HepG2 (cell line): Measurements from ENCODE around the gene PNMA8B. TPM values are rescaled to one million over a fixed set of nuclear protein-coding genes. Genes with fewer than 3 reads are reported as not detected.

Source experiments
- ATAC-seq: fragments of 200-7000 bp; cut with Tn5 transposase; 3 replicates; pipeline ENCODE4 v1.9.1; 2020; ENCODE audit warnings: mild to moderate bottlenecking, moderate library complexity
- BruUV-seq: library from RNA; stranded (reverse); fragments of 400-500 nt; replicated peaks from 2 replicates; lab custom pipeline; 2021; lab: Mats Ljungman, UMichigan
- CTCF ChIA-PET: fragments of 300-600 bp; formaldehyde crosslinking; extraction: SDS; loops from one replicate; lab custom pipeline; 2021; ENCODE audit warnings: low total read pairs, inconsistent platforms, low intra/inter-chr PET ratio; lab: Yijun Ruan, JAX
- POLR2A ChIA-PET: fragments of 350-600 bp; sonication (Branson Sonifier 250); formaldehyde crosslinking; loops from one replicate; lab custom pipeline; 2020; ENCODE audit warnings: antibody characterized with exemption, inconsistent platforms; lab: Yijun Ruan, JAX
- DNase-seq: peaks from one replicate; pipeline ENCODE4 v3.0.0-alpha.2; 2015; ENCODE audit warnings: low spot score
- FAIRE-seq: peaks from 3 replicates; lab custom pipeline; 2011; peaks lifted over from hg19 to GRCh38; lab: Jason Lieb, UNC
- H2AFZ ChIP-seq: one replicate; pipeline ENCODE4 v1.6.1; 2011; ENCODE audit warnings: low read length, inconsistent platforms
- H3K27ac ChIP-seq: fragments of 300-600 bp; 3 replicates; pipeline ENCODE4 v1.8.0; 2011; ENCODE audit warnings: mixed run types, mild to moderate bottlenecking, mixed read lengths, low read length, inconsistent platforms; ENCODE audit not compliant: insufficient read depth; ENCODE audit errors: extremely low read length
- H3K27me3 ChIP-seq, 2 experiments: fragments of 200-600 bp in 1 of 2; 2 replicates in 1 of 2; 3 replicates in 1 of 2; pipeline versions ENCODE4 v1.6.0 to v1.8.0; 2011; ENCODE audit warnings: low read length in 2 of 2, mild to moderate bottlenecking in 2 of 2, moderate library complexity in 2 of 2, inconsistent platforms in 1 of 2; ENCODE audit not compliant: insufficient read depth in 2 of 2, control insufficient read depth in 1 of 2
- H3K36me3 ChIP-seq, 2 experiments: fragments of 200-600 bp in 1 of 2; replicated peaks in 1 of 2; 2 replicates in 1 of 2; 3 replicates in 1 of 2; pipeline versions ENCODE4 v1.5.1 to v1.8.0; 2011; ENCODE audit warnings: low read length in 2 of 2, inconsistent platforms in 1 of 2; ENCODE audit not compliant: insufficient read depth in 2 of 2, control insufficient read depth in 1 of 2
- H3K4me1 ChIP-seq: 2 replicates; pipeline ENCODE4 v1.5.1; 2012; ENCODE audit warnings: low read length, inconsistent platforms; ENCODE audit not compliant: insufficient read depth
- H3K4me2 ChIP-seq: 2 replicates; pipeline ENCODE4 v1.6.0; 2011; ENCODE audit warnings: low read depth, low read length, inconsistent platforms
- H3K4me3 ChIP-seq, 3 experiments: fragments of 200-600 bp in 1 of 3; sonication (generic), shearing (Covaris generic) in 1 of 3; replicated peaks in 1 of 3; 2 replicates each; pipeline ENCODE4 v1.5.1; 2011 to 2016; ENCODE audit warnings: low read length in 3 of 3, inconsistent platforms in 2 of 3, low read depth in 2 of 3, mild to moderate bottlenecking in 2 of 3, control low read depth in 1 of 3, mixed read lengths in 1 of 3; ENCODE audit not compliant: insufficient read depth in 1 of 3
- H3K79me2 ChIP-seq: one replicate; pipeline ENCODE4 v1.6.1; 2011; ENCODE audit warnings: low read length, inconsistent platforms; ENCODE audit not compliant: insufficient read depth
- H3K9ac ChIP-seq: 2 replicates; pipeline ENCODE4 v1.6.0; 2011; ENCODE audit warnings: mild to moderate bottlenecking, low read depth, low read length, inconsistent platforms; ENCODE audit not compliant: insufficient read depth
- H3K9me3 ChIP-seq: 2 replicates; pipeline ENCODE4 v1.5.1; 2012; ENCODE audit warnings: mild to moderate bottlenecking, low read length
- H4K20me1 ChIP-seq: 2 replicates; pipeline ENCODE4 v1.6.0; 2011; ENCODE audit warnings: inconsistent platforms, mild to moderate bottlenecking, low read length, moderate library complexity; ENCODE audit not compliant: insufficient read depth
- ATAD3A ChIP-seq: sonication (generic); formaldehyde crosslinking; IDR thresholded peaks from 2 replicates; pipeline ENCODE4 v1.4.0; 2020; ENCODE audit warnings: missing genetic modification reagents
- ATF5 ChIP-seq: sonication (generic); formaldehyde crosslinking; IDR thresholded peaks from 2 replicates; pipeline ENCODE4 v1.4.0; 2020; ENCODE audit warnings: mild to moderate bottlenecking, low read depth, missing genetic modification reagents
- CEBPB ChIP-seq: IDR thresholded peaks from 2 replicates; pipeline ENCODE4 v1.6.1; 2011; ENCODE audit warnings: low read depth, low read length, improper control_type of control experiment, borderline replicate concordance
- ETS1 ChIP-seq: sonication (generic); formaldehyde crosslinking; IDR thresholded peaks from 2 replicates; pipeline ENCODE4 v1.4.0; 2020; ENCODE audit warnings: missing genetic modification reagents
- GATA4 ChIP-seq: sonication (generic); IDR thresholded peaks from 2 replicates; pipeline ENCODE4 v1.6.1; 2016; ENCODE audit warnings: antibody characterized with exemption, low read depth, borderline replicate concordance
- HOXA9 ChIP-seq: sonication (generic); formaldehyde crosslinking; IDR thresholded peaks from 2 replicates; pipeline ENCODE4 v1.8.1; 2022; ENCODE audit warnings: missing genetic modification reagents, mild to moderate bottlenecking, moderate library complexity, borderline replicate concordance
- MAFK ChIP-seq, 2 experiments: IDR thresholded peaks in 1 of 2; conservative IDR thresholded peaks in 1 of 2; 2 replicates each; pipeline ENCODE4 v1.6.1; 2011; ENCODE audit warnings: improper control_type of control experiment in 2 of 2, low read length in 2 of 2
- PRDM10 ChIP-seq: sonication (generic); formaldehyde crosslinking; IDR thresholded peaks from 2 replicates; pipeline ENCODE4 v1.4.0; 2020; ENCODE audit warnings: low read depth, missing genetic modification reagents
- RFX1 ChIP-seq: fragments of 450-650 bp; IDR thresholded peaks from 2 replicates; pipeline ENCODE4 v1.6.1; 2017
- TGIF2 ChIP-seq: IDR thresholded peaks from 2 replicates; pipeline ENCODE4 v1.6.1; 2016; ENCODE audit warnings: control low read depth, missing compliant biosample characterization
- ZNF788 ChIP-seq: sonication (generic); formaldehyde crosslinking; IDR thresholded peaks from 2 replicates; pipeline ENCODE4 v1.5.0; 2020; ENCODE audit warnings: mild to moderate bottlenecking, missing genetic modification reagents, borderline replicate concordance
- ZSCAN9 ChIP-seq: IDR thresholded peaks from 2 replicates; pipeline ENCODE4 v1.6.1; 2016; ENCODE audit warnings: borderline replicate concordance
- WGBS: methylation state at CpG from one replicate; pipeline ENCODE4 v1.1.6; 2017; ENCODE audit warnings: low lambda C conversion rate; 5-methylcytosine and 5-hydroxymethylcytosine counted together
- in situ Hi-C: cut with HindIII; loops from 2 replicates; pipeline ENCODE4 v1.10.0; 2017; ENCODE audit warnings: low pct_unique_long_range_greater_than_20kb; ENCODE audit not compliant: extremely low pct_ligation_motif_present
- intact Hi-C: fragments of 100-400 bp; cut with micrococcal nuclease; formaldehyde crosslinking; loops from one replicate; pipeline ENCODE4 v1.10.0; 2022; ENCODE audit not compliant: unreplicated experiment
- polyA plus RNA-seq, 8 experiments: library from polyadenylated mRNA; depleted of rRNA in 3 of 8; stranded (reverse) in 7 of 8; unstranded in 1 of 8; fragments of >200 nt; fragmentation: Illumina TruSeq in 4 of 8; extraction: Trizol in 4 of 8; gene quantifications; 2 replicates each; pipeline versions ENCODE4 v1.2.1 to v1.2.3, GENCODE V29; 2011 to 2016; ENCODE audit warnings: low read depth in 4 of 8, missing spikeins in 1 of 8, mixed read lengths in 1 of 8; ENCODE audit not compliant: insufficient read depth in 1 of 8
- total RNA-seq, 5 experiments: library from RNA; depleted of rRNA; stranded (reverse); fragments of >200 nt; fragmentation: Illumina TruSeq; extraction: Trizol; gene quantifications; 2 replicates each; pipeline ENCODE4 v1.2.3, GENCODE V29; 2016; ENCODE audit warnings: low read depth in 1 of 5

The PNMA8B gene
- total and polyA plus RNA-seq, 2 of the 13 experiments (the other 11 are each of a cell fraction or from before 2014, with no cell fraction given) = not detected

GRCh38 chr19:46502891-46503290 lies 7.2 kb upstream of the PNMA8B start:
- intact Hi-C loops (no loop called here), in situ Hi-C loops (no loop called here)
- BruUV-seq = no TSS peak
- ChIA-PET POLR2A (no interaction called here), CTCF (no interaction called here)
- no peak for TF ChIP-seq PRDM10 (CRISPR knock-in tag)
- TF ChIP-seq MAFK (conservative IDR thresholded peaks at IDR 0.05 in 1 of 2, IDR thresholded peaks at IDR 0.05 in 1 of 2; ENCODE audit: low read length in 2 of 2) = no peak
- TF ChIP-seq HOXA9 (CRISPR knock-in tag) = no peak
- no peak for TF ChIP-seq ATF5 (CRISPR knock-in tag)
- TF ChIP-seq CEBPB = no peak
- no peak for TF ChIP-seq RFX1
- no peak for TF ChIP-seq ETS1 (CRISPR knock-in tag)
- TF ChIP-seq ZSCAN9 = no peak
- no peak for TF ChIP-seq ZNF788
- TF ChIP-seq ATAD3A = no peak
- TF ChIP-seq GATA4 = no peak
- no peak for TF ChIP-seq TGIF2 (CRISPR knock-in tag)
- Histone ChIP-seq H3K4me1 (peaks cover 15% of the 10 kb centered on the region), H3K27me3 (0 out of 5 replicates have a peak, but pooled peaks cover 0 to under 1% of the 10 kb centered on the region in 2 experiments), H3K4me2 (no peak overlapping the region), H4K20me1 (no peaks in the 10 kb centered on the region), H3K9ac (no peak overlapping the region), H3K79me2 (no peaks in the 10 kb centered on the region), H3K36me3 (no peaks in the 10 kb centered on the region), H3K9me3 (no peaks in the 10 kb centered on the region), H3K4me3 (no peak overlapping the region), H2AFZ (no peak overlapping the region), H3K27ac (no peak overlapping the region)
- ATAC-seq (no peak), FAIRE-seq (no peak), DNase-seq (no peak)
- 40% methylated on average over 5 of the region's 5 CpGs for WGBS
